Kidney glomerular epithelial cell (primary cell): ENCODE measurements around the gene TFPI2.
A peak's percentile ranks its signal among the peaks of the same experiment; 100 is the strongest.

Source experiments
- DNase-seq: peaks from one replicate; lab custom pipeline; 2025; lab: John Stamatoyannopoulos, UW

TFPI2 gene

GRCh38 chr7:93855797-93856196 is 34.8 kb downstream of the TFPI2 start:
- no peak for DNase-seq

GRCh38 chr7:93854480-93854879 is 36.1 kb downstream of the TFPI2 start:
- no peak for DNase-seq

- DNase-seq = peak; percentile 36
Measured at GRCh38 chr7:93851536-93851935, 39.0 kb downstream of the TFPI2 start.

- DNase-seq = no peak
Measured at GRCh38 chr7:93843260-93843659, 47.3 kb downstream of the TFPI2 start.

- no peak for DNase-seq
Measured at GRCh38 chr7:93838966-93839365, 51.6 kb downstream of the TFPI2 start.

- DNase-seq = no peak
Measured at GRCh38 chr7:93837245-93837644, 53.3 kb downstream of the TFPI2 start.

GRCh38 chr7:93836116-93836515 is 54.4 kb downstream of the TFPI2 start:
- DNase-seq = no peak

GRCh38 chr7:93835702-93836101 is 54.9 kb downstream of the TFPI2 start:
- no peak for DNase-seq
